ENCODE measurements around the gene AATK.
A peak's percentile ranks its signal among the peaks of the same experiment; 100 is the strongest.

Gene AATK

GRCh38 chr17:81120695-81121621, 45.1 kb downstream of the AATK start (continued):
- TF ChIP-seq RARB (CRISPR knock-in tag; IDR thresholded peaks at IDR 0.05): no peak
- TF ChIP-seq ARNTL (CRISPR knock-in tag; IDR thresholded peaks at IDR 0.05; ENCODE audit: borderline replicate concordance, low read depth): no peak
- TF ChIP-seq PATZ1 (CRISPR knock-in tag; IDR thresholded peaks at IDR 0.05; ENCODE audit: borderline replicate concordance): no peak
- TF ChIP-seq BACH2 (CRISPR knock-in tag; IDR thresholded peaks at IDR 0.05; ENCODE audit: borderline replicate concordance): no peak
- TF ChIP-seq CSRNP3 (CRISPR knock-in tag; IDR thresholded peaks at IDR 0.05): no peak
- no peak for TF ChIP-seq ZFP3 (CRISPR knock-in tag; IDR thresholded peaks at IDR 0.05)
- no peak for TF ChIP-seq ZFP30 (CRISPR knock-in tag; IDR thresholded peaks at IDR 0.05)

GRCh38 chr17:81120149-81120484, 45.9 kb downstream of the AATK start:
- TF ChIP-seq TOX (CRISPR knock-in tag; IDR thresholded peaks at IDR 0.05; ENCODE audit: borderline replicate concordance): no peak
- no peak for ATAC-seq

DNA sequence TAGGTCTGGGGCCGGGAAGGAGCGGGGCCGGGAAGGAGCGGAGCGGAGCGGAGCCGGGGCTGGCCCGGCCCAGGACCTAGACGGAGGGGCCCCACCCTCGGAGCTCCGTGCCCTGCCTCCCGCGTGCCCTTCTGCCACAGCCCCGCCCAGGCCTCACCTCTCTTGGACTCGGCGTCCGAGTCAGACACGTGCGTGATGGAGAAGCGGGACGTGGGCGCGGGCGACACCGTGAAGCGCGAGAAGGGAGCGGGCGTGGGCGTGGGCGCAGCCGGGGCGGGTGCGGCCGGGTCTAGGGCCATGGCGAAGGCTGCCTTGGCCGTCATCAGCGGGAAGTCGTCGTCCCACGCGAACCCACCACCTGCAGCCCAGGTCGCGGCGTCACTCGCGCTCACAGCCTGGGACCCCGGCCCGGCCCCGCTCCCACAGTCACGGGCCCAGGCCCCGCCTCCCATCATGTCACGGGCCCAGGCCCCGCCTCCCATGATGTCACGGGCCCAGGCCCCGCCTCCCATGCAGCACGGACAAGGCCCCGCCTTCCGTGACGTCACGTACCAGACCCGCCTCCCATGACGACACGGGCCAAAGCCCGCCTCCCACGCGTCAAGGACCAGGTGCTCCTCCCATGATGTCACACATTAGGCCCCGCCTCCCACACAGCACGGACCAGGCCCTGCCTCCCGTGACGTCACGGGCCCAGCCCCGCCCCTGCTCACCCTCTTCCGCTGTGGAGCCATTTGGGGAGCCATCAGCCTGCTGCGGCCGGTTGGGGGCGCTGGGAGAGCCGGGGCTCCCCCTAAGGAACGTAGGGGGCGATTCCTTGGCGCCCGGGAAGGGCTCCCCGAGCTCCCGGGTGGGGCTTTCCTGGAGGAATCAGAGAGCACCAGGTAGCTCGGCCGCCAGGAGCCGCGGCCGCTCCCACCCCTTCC, 46.5 kb downstream of the AATK start:
- TF ChIP-seq CSRNP3 (CRISPR knock-in tag; IDR thresholded peaks at IDR 0.05): no peak
- TF ChIP-seq OSR1 (CRISPR knock-in tag; IDR thresholded peaks at IDR 0.05): no peak
- no peak for TF ChIP-seq TSHZ2 (CRISPR knock-in tag; IDR thresholded peaks at IDR 0.05)
- TF ChIP-seq TCF4 (CRISPR knock-in tag; IDR thresholded peaks at IDR 0.05; ENCODE audit: borderline replicate concordance): no peak
- TF ChIP-seq ZNF8 (CRISPR knock-in tag; IDR thresholded peaks at IDR 0.05): no peak
- TF ChIP-seq ZNF70 (CRISPR knock-in tag; IDR thresholded peaks at IDR 0.05): no peak
- no peak for TF ChIP-seq RARB (CRISPR knock-in tag; IDR thresholded peaks at IDR 0.05)
- TF ChIP-seq ZC3H10 (CRISPR knock-in tag; IDR thresholded peaks at IDR 0.05): no peak
- TF ChIP-seq BACH2 (CRISPR knock-in tag; IDR thresholded peaks at IDR 0.05; ENCODE audit: borderline replicate concordance): no peak
- TF ChIP-seq ARNTL (CRISPR knock-in tag; IDR thresholded peaks at IDR 0.05; ENCODE audit: borderline replicate concordance, low read depth): no peak
- no peak for TF ChIP-seq GLIS3 (CRISPR knock-in tag; IDR thresholded peaks at IDR 0.05)
- TF ChIP-seq PPARA (CRISPR knock-in tag; IDR thresholded peaks at IDR 0.05; ENCODE audit: borderline replicate concordance): no peak
- TF ChIP-seq, protein P1, sequence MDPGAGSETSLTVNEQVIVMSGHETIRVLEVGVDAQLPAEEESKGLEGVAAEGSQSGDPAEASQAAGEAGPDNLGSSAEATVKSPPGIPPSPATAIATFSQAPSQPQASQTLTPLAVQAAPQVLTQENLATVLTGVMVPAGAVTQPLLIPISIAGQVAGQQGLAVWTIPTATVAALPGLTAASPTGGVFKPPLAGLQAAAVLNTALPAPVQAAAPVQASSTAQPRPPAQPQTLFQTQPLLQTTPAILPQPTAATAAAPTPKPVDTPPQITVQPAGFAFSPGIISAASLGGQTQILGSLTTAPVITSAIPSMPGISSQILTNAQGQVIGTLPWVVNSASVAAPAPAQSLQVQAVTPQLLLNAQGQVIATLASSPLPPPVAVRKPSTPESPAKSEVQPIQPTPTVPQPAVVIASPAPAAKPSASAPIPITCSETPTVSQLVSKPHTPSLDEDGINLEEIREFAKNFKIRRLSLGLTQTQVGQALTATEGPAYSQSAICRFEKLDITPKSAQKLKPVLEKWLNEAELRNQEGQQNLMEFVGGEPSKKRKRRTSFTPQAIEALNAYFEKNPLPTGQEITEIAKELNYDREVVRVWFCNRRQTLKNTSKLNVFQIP (CRISPR knock-in tag; IDR thresholded peaks at IDR 0.05; ENCODE audit: borderline replicate concordance, low read depth): no peak
- no peak for TF ChIP-seq SNAI2 (CRISPR knock-in tag; IDR thresholded peaks at IDR 0.05)
- ATAC-seq: peak; percentile 8

Data from SK-N-SH treated with all-trans-retinoic acid at 6 μM for 48 hours (cell line).